PFSK-1 (cell line): ENCODE results near the gene CTNND2.

Experiments
- POLR2AphosphoS5 ChIP-seq: IDR thresholded peaks from 2 replicates; pipeline ENCODE4 v1.6.1; 2012; ENCODE audit warnings: low read depth, mild to moderate bottlenecking, control low read depth, low read length, moderate library complexity
- TAF1 ChIP-seq: IDR thresholded peaks from 2 replicates; pipeline ENCODE4 v1.6.1; 2012; ENCODE audit warnings: low read length, control low read depth, borderline replicate concordance; ENCODE audit not compliant: insufficient read depth

GRCh38 chr5:11595045-11595444, 309.2 kb downstream of the CTNND2 start:
- TF ChIP-seq TAF1 (no peak), POLR2AphosphoS5 (no peak)
